Upper lobe of right lung (tissue), 1 donor: ENCODE measurements around the gene RPL10A. TPM values are rescaled to one million over a fixed set of nuclear protein-coding genes. Genes with fewer than 3 reads are reported as not detected.
"Not testable (repeated sequence)": the region's sequence is repeated elsewhere in the genome, so short reads cannot be mapped to it uniquely, and the experiment has no call there.

Experiments
- ATAC-seq: fragments of 200-7000 bp; cut with Tn5 transposase; one replicate; pipeline ENCODE4 v1.9.1; 2020; ENCODE audit warnings: mild to moderate bottlenecking, moderate library complexity
- DNase-seq: peaks from one replicate; pipeline ENCODE4 v3.0.0-alpha.2; 2020
- H3K27ac ChIP-seq: fragments of 200-600 bp; one replicate; pipeline ENCODE4 v1.8.0; 2022
- H3K27me3 ChIP-seq: fragments of 200-600 bp; one replicate; pipeline ENCODE4 v1.8.0; 2022; ENCODE audit warnings: mild to moderate bottlenecking
- H3K36me3 ChIP-seq: fragments of 200-600 bp; one replicate; pipeline ENCODE4 v1.8.0; 2022
- H3K4me1 ChIP-seq: fragments of 200-600 bp; one replicate; pipeline ENCODE4 v1.8.0; 2022
- H3K4me3 ChIP-seq: fragments of 200-600 bp; one replicate; pipeline ENCODE4 v1.8.0; 2022; ENCODE audit warnings: mild to moderate bottlenecking
- H3K9me3 ChIP-seq: fragments of 200-600 bp; one replicate; pipeline ENCODE4 v1.8.0; 2022
- intact Hi-C: fragments of 100-400 bp; cut with DNase I; formaldehyde crosslinking; loops from one replicate; pipeline ENCODE4 v1.11.0; 2022
- microRNA-seq: library from miRNA; unstranded; fragments of <30 nt; microRNA quantifications from one replicate; pipeline ENCODE4 v1.2.0, GENCODE V29; 2020; ENCODE audit warnings: borderline microRNAs expressed
- total RNA-seq: library from RNA; stranded (reverse); fragmentation: NEBNext Ultra II Directional; extraction: Animal tissue kit (Norgen Biotek cat#: 25700); gene quantifications from one replicate; pipeline ENCODE4 v1.2.1, GENCODE V29; 2021
- TF ChIP-seq, protein P1 (sequence below): fragments of 200-600 bp; IDR thresholded peaks from one replicate; pipeline ENCODE4 v1.8.0; 2022; ENCODE audit warnings: antibody characterized with exemption
- donor health status: DM: no; HTN: yes; CAD: no; lungs with severe emphysema.

The RPL10A gene
- total RNA-seq, 1 donor from 2014 or later: 941 TPM

DNA sequence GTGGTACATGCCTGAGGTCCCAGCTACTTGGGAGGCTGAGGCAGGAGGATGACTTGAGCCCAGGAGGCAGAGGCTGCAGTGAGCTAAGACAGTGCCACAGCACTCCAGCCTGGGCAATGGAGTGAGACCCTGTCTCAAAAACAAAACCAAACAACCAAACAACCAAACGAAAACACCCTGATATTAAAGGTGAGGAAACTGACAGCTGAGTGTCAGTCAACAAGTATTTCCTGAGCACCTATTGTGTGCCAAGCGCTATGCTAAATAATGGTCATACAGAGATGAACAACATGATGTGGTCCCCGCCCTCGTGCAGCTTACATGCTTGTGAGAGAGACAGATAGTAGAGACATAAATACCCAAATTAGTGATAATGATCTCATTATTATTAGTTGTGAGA, 46.4 kb downstream of the RPL10A start:
- TF ChIP-seq, protein P1, sequence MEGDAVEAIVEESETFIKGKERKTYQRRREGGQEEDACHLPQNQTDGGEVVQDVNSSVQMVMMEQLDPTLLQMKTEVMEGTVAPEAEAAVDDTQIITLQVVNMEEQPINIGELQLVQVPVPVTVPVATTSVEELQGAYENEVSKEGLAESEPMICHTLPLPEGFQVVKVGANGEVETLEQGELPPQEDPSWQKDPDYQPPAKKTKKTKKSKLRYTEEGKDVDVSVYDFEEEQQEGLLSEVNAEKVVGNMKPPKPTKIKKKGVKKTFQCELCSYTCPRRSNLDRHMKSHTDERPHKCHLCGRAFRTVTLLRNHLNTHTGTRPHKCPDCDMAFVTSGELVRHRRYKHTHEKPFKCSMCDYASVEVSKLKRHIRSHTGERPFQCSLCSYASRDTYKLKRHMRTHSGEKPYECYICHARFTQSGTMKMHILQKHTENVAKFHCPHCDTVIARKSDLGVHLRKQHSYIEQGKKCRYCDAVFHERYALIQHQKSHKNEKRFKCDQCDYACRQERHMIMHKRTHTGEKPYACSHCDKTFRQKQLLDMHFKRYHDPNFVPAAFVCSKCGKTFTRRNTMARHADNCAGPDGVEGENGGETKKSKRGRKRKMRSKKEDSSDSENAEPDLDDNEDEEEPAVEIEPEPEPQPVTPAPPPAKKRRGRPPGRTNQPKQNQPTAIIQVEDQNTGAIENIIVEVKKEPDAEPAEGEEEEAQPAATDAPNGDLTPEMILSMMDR: no peak
- H3K4me3 ChIP-seq: no peak overlapping the region
- H3K27me3 ChIP-seq: peaks cover 22% of the 10 kb centered on the region
- no peaks in the 10 kb centered on the region for H3K36me3 ChIP-seq
- no peaks in the 10 kb centered on the region for H3K9me3 ChIP-seq
- ATAC-seq (no peak), DNase-seq (no peak)
- intact Hi-C loops: no loop called here
- no peak overlapping the region for H3K27ac ChIP-seq
- no peaks in the 10 kb centered on the region for H3K4me1 ChIP-seq

DNA sequence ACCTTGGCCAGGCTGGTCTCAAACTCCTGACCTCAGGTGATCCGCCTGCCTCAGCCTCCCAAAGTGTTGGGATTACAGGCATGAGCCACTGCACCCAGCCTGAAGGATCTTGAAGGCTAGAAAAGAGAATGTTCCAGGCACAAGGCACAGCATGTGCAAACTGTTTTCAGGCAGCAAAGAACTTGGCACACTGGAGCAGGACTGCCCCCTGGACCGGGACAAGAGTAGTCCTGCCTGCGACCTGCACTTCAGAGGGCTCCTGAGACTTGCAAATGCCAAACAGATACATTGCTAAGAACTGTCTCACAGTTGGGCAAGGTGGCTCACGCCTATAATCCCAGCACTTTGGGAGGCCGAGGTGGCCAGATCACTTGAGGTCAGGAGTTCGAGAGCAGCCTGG, 47.7 kb downstream of the RPL10A start:
- intact Hi-C loops, H3K36me3 ChIP-seq, H3K4me1 ChIP-seq, H3K9me3 ChIP-seq, DNase-seq, H3K27ac ChIP-seq, H3K4me3 ChIP-seq: not testable (repeated sequence)
- H3K27me3 ChIP-seq: peaks cover 13% of the 10 kb centered on the region
- ATAC-seq: peak; percentile 20

DNA sequence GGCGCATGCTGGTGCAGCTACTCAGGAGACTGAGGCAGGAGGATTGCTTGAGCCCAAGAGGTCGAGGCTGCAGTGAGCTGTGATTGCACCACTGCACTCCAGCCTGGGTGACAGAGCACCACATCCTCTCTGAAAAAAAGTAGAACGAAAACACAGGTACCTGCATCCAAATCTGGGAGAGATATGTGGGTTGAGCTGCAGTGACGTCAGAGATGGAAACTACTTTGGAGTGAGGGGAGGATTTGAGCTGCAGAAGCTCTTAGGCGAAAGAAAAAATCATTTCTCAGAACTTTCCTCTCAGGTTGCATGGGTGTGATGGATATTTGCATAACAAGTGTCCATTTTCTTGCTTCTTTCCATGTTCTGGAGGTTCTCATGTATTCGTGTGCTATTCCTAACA, 48.5 kb downstream of the RPL10A start:
- intact Hi-C loops: no loop called here
- H3K4me3 ChIP-seq: no peak overlapping the region
- no peaks in the 10 kb centered on the region for H3K9me3 ChIP-seq
- TF ChIP-seq, protein P1: no peak
- peaks cover 5% of the 10 kb centered on the region for H3K27me3 ChIP-seq
- ATAC-seq (no peak), DNase-seq (no peak)
- no peaks in the 10 kb centered on the region for H3K4me1 ChIP-seq
- H3K36me3 ChIP-seq: no peaks in the 10 kb centered on the region
- H3K27ac ChIP-seq: no peak overlapping the region

DNA sequence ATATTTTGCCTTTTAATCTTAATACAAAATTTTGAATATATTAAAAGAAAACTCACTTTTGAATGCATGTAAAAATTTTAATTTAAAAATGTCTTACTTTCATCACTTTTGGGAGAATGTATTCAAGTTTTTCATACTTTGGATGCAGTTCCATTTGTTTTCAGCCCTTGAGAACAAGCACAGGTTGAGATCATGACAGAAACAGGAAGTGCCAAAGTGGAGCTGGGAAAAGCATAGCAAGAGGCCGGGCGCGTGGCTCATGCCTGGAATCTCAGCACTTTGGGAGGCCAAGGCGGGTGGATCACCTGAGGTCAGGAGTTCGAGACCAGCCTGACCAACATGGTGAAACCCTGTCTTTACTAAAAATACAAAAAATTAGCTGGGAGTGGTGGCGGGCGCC, 49.8 kb downstream of the RPL10A start:
- H3K4me1 ChIP-seq, DNase-seq, H3K9me3 ChIP-seq, H3K27ac ChIP-seq, H3K4me3 ChIP-seq, H3K27me3 ChIP-seq, ATAC-seq, intact Hi-C loops, H3K36me3 ChIP-seq: not testable (repeated sequence)

DNA sequence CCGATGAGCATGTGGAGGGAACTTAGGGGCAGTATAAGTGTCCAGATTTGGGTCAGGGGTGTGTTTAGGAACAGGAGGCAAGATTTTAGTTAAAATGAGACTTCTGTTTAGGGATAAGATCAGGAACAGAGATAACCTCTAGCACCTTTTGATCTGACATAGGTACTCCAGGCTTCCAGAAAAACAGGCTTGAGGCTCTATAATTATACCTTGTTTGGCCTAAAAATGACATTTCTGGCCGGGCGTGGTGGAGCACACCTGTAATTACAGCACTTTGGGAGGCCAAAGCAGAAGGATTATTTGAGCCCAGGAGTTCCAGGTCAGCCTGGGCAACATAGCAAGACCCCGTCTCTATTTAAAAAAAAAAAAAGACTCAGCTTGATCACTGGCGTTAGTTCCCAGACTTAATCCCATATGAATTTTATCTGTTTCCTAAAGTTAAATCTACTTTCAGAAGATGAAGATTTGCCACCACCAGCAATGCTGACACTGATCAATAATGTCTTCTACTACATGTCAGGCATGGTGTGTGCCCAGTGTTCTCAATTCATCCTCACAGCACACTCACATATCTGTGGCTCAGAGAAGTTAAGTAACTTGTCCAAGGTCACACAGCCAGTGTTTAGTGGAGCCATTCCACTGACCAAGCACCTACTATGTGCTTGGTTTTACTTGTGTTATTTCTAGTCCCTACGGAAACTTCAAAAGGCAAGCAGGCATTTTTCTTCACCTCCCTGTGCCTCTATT, 50.5 kb downstream of the RPL10A start:
- Histone ChIP-seq H3K27me3 (no peaks in the 10 kb centered on the region), H3K4me3 (no peak overlapping the region), H3K27ac (no peak overlapping the region), H3K36me3 (no peaks in the 10 kb centered on the region), H3K4me1 (no peaks in the 10 kb centered on the region), H3K9me3 (no peaks in the 10 kb centered on the region)
- DNase-seq (no peak), ATAC-seq (no peak)
- TF ChIP-seq, protein P1: no peak
- intact Hi-C loops: no loop called here

DNA sequence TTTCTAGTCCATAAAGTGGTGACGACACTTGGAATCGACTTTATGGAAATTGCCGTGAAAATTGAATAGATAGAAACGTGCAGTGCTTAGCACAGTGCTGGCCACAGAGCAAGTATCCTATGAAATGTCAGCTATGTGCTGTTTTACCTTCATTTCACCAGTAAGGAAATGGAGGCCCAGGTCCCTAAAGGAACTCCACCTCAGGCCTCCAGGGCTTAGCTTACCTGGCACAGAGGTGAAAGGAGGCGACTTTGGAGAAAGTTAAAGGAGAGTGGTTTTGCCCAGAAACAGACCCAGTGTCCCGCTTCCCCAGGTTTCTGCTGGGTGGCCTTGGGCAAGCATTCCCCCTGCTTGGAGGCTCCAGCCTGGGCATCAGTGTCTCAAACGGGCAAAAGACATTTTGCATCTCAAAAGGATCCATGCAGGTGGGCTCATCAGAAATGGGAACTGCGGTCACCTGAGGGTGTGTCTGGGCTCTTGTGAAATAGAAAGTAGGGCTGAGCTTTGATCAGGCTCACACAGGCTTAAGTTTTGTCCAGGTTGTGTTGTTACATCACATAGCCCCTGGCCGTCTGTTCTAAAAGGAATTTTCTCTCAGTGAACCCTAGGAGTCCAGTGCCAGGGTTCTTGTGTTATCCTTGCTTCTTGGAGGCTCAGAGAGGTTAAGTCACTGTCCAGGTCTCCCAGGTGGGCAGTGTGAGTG, 51.3 kb downstream of the RPL10A start:
- Histone ChIP-seq H3K27ac (no peak overlapping the region), H3K4me1 (no peaks in the 10 kb centered on the region), H3K9me3 (no peaks in the 10 kb centered on the region), H3K36me3 (no peaks in the 10 kb centered on the region), H3K27me3 (no peaks in the 10 kb centered on the region), H3K4me3 (no peak overlapping the region)
- TF ChIP-seq, protein P1: no peak
- intact Hi-C loops: loop anchor here (10.0 kb wide), 1 partner anchor 225 kb away; no protein-coding TSS in a partner anchor
- DNase-seq (no peak), ATAC-seq (no peak)

Small RNAs within 50 kb of the gene (microRNA-seq; reads per million reads assigned to microRNA genes)
- not detected for gene MIR7111

Other genes with a start within 250 kb of the RPL10A start
- 31.3 TPM for gene ZNF76, start 208.7 kb upstream of the RPL10A start, total RNA-seq
- 17.4 TPM for gene DEF6, start 170.6 kb upstream of the RPL10A start, total RNA-seq
- 31.6 TPM for gene PPARD, start 125.8 kb upstream of the RPL10A start, total RNA-seq
- gene FANCE, start 16.1 kb upstream of the RPL10A start, total RNA-seq: 10.4 TPM
- gene TEAD3, start 28.7 kb downstream of the RPL10A start, total RNA-seq: 23.4 TPM
- not detected for gene TULP1, start 44.5 kb downstream of the RPL10A start, total RNA-seq
- gene FKBP5, start 220.5 kb downstream of the RPL10A start, total RNA-seq: 142 TPM